Erythroblast (primary cell): ENCODE results near the gene NRG3.

Experiments used
- GATA1 ChIP-seq: IDR thresholded peaks from 2 replicates; pipeline ENCODE4 v1.6.1; 2011; ENCODE audit warnings: low read depth, mild to moderate bottlenecking, control low read depth, low read length, moderate library complexity
- POLR2A ChIP-seq: IDR thresholded peaks from 2 replicates; pipeline ENCODE4 v1.6.1; 2011; ENCODE audit warnings: mild to moderate bottlenecking, low read length

DNA sequence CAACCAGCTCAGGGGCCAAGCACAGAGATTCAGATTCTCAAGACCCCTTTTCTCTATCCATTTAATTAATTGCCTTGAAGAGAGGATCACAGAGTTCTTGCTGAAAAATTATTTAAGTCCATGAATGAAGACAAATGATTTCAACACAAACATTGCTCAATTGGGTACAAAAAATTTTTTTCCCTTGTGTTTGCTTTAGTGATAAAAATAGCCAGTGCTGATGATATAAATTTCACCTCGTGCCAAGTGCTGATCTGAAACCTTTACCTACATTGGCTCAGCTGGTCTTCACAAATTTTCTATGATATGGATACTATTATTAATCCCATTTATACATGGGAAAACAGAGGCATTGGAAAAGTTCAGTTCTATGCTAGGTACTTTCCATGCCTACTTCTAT is 377.1 kb downstream of the NRG3 start:
- TF ChIP-seq POLR2A (no peak), GATA1 (no peak)
